Transverse colon (tissue), 3 donors: ENCODE results near the gene NKX2-8.
"Not testable (repeated sequence)": the region's sequence is repeated elsewhere in the genome, so short reads cannot be mapped to it uniquely, and the experiment has no call there.

Experiments
- EP300 ChIP-seq: sonication (generic); formaldehyde crosslinking; IDR thresholded peaks from one replicate; pipeline ENCODE4 v1.6.1; 2017; ENCODE audit warnings: antibody characterized with exemption, low read depth
- TF ChIP-seq, protein P1 (sequence below), 5 experiments: fragments of 200-600 bp in 3 of 5; fragments of 450-650 bp in 2 of 5; sonication (generic) in 3 of 5; IDR thresholded peaks; 1 replicate in 2 of 5; 2 replicates in 3 of 5; pipeline ENCODE4 v1.5.1; 2016 to 2017; ENCODE audit warnings: antibody characterized with exemption in 5 of 5, inconsistent platforms in 3 of 5, mild to moderate bottlenecking in 2 of 5, moderate library complexity in 1 of 5

DNA sequence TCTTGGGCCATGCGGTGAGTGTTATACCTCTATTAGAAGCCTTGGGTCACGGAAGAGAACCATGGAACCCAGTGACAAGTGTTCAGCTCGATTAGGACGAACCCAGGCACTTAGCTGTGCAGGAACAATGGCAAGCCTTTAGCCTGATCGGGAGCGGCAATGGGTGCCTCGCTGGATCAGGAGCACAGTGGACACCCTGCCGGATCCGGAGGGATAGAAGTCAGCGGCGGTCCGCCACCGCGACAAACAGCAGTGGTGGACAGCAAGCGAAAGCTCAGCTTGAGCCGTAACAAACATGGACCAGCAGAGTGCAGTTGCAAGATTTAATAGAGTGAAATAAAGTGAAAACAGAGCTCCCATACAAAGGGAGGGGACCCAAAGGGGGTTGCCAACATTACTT, 38.1 kb downstream of the NKX2-8 start:
- TF ChIP-seq, protein P1, sequence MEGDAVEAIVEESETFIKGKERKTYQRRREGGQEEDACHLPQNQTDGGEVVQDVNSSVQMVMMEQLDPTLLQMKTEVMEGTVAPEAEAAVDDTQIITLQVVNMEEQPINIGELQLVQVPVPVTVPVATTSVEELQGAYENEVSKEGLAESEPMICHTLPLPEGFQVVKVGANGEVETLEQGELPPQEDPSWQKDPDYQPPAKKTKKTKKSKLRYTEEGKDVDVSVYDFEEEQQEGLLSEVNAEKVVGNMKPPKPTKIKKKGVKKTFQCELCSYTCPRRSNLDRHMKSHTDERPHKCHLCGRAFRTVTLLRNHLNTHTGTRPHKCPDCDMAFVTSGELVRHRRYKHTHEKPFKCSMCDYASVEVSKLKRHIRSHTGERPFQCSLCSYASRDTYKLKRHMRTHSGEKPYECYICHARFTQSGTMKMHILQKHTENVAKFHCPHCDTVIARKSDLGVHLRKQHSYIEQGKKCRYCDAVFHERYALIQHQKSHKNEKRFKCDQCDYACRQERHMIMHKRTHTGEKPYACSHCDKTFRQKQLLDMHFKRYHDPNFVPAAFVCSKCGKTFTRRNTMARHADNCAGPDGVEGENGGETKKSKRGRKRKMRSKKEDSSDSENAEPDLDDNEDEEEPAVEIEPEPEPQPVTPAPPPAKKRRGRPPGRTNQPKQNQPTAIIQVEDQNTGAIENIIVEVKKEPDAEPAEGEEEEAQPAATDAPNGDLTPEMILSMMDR (IDR thresholded peaks at IDR 0.05), result not testable (repeated sequence)
- TF ChIP-seq EP300, result not testable (repeated sequence)
